ENCODE data around the gene SENP6. TPM values are rescaled to one million over a fixed set of nuclear protein-coding genes. Genes with fewer than 3 reads are reported as not detected.

The SENP6 gene
- polyA plus RNA-seq, 1 donor (not counting 4 experiments of a cell fraction or from before 2014, with no cell fraction given) = 41.1 TPM

DNA sequence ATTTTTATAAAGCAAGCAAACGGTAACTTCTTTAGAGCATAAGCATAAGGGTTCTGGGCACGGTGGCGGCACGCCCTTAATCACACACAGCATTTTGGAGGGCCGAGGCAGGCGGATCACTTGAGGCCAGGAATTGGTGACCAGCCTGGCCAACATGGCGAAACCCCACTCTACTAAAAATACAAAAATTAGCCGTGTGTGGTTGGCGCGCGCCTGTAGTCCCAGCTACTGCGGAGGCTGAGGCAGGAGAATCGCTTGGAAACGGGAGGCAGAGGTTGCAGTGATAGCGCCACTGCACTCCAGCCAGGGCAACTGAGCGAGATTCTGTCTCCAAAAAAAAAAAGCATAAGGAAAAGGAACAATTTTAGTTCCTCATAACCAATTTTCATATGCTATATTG is 2.6 kb downstream of the SENP6 start:
- Histone ChIP-seq H3K9ac (ENCODE audit: control insufficient read depth, extremely low read depth, insufficient read depth, low read length) (no peak overlapping the region), H3K4me3 (ENCODE audit: control insufficient read depth in 2 of 3, extremely low read depth in 1 of 3, insufficient read depth in 2 of 3, low read depth in 1 of 3, low read length in 3 of 3) (peak overlapping the region in 2 of 3 experiments; percentile 98 to 99)
- no peak for FAIRE-seq

DNA sequence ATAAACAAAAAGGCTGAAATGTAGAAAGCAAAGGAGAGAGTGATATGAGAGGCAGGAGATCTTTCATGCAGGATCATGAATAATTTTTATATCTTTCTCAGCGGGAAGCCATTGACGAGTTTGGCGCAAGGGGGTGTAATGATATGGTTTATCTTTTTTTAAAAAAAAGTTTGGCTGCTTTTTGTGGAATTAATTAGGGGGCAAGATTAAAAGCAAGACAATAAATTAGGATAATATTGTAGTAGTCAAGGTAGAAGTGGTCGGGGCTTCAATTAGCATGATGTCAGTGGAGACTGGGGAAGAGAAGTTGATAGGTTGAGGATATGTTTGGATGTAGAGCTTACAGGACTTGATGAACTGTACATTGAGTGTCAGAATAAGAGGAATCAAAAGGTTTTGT is 4.0 kb downstream of the SENP6 start:
- no peaks in the 10 kb centered on the region for H3K9me1 ChIP-seq (ENCODE audit: control insufficient read depth, extremely low read depth, insufficient read depth, low read length)
- dilution Hi-C loops (cut with MboI; ENCODE audit: extremely low pct_ligation_motif_present, low sequenced_read_pairs) = no loop called here
- H3K9ac ChIP-seq (ENCODE audit: control insufficient read depth, extremely low read depth, insufficient read depth, low read length) = no peak overlapping the region
- no peak overlapping the region for H3K27ac ChIP-seq (ENCODE audit: control insufficient read depth, insufficient read depth, low read length)
- peaks cover 19% of the 10 kb centered on the region for H4K20me1 ChIP-seq (ENCODE audit: control insufficient read depth, extremely low read depth, insufficient read depth, low read length)
- no peaks in the 10 kb centered on the region for H3K9me3 ChIP-seq (ENCODE audit: control insufficient read depth, low read depth, low read length)
- no peaks in the 10 kb centered on the region for H3K27me3 ChIP-seq (ENCODE audit: control insufficient read depth, extremely low read depth, insufficient read depth, low read length)
- FAIRE-seq (no peak), DNase-seq (ENCODE audit: low read depth, low spot score) (no peak)
- H3K4me3 ChIP-seq (ENCODE audit: control insufficient read depth in 2 of 3, extremely low read depth in 1 of 3, insufficient read depth in 2 of 3, low read depth in 1 of 3, low read length in 3 of 3) = no peak overlapping the region
- H3K4me1 ChIP-seq (ENCODE audit: control insufficient read depth, extremely low read depth, insufficient read depth, low read length) = peaks cover 11% of the 10 kb centered on the region
- TF ChIP-seq, protein P1, sequence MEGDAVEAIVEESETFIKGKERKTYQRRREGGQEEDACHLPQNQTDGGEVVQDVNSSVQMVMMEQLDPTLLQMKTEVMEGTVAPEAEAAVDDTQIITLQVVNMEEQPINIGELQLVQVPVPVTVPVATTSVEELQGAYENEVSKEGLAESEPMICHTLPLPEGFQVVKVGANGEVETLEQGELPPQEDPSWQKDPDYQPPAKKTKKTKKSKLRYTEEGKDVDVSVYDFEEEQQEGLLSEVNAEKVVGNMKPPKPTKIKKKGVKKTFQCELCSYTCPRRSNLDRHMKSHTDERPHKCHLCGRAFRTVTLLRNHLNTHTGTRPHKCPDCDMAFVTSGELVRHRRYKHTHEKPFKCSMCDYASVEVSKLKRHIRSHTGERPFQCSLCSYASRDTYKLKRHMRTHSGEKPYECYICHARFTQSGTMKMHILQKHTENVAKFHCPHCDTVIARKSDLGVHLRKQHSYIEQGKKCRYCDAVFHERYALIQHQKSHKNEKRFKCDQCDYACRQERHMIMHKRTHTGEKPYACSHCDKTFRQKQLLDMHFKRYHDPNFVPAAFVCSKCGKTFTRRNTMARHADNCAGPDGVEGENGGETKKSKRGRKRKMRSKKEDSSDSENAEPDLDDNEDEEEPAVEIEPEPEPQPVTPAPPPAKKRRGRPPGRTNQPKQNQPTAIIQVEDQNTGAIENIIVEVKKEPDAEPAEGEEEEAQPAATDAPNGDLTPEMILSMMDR (optimal IDR thresholded peaks at IDR 0.05 in 1 of 3, IDR thresholded peaks at IDR 0.05 in 1 of 3, conservative IDR thresholded peaks at IDR 0.05 in 1 of 3; ENCODE audit: extremely low read depth in 1 of 3, insufficient read depth in 2 of 3, low read length in 3 of 3) = no peak
- no peak for TF ChIP-seq EZH2 (IDR thresholded peaks at IDR 0.05; ENCODE audit: low read length)
- H2AFZ ChIP-seq (ENCODE audit: control insufficient read depth, low read length) = no peak overlapping the region
- H3K4me2 ChIP-seq (ENCODE audit: control insufficient read depth, extremely low read depth, insufficient read depth, low read depth, low read length) = no peak overlapping the region
- no peaks in the 10 kb centered on the region for H3K36me3 ChIP-seq (ENCODE audit: control insufficient read depth in 2 of 2, extremely low read depth in 1 of 2, insufficient read depth in 2 of 2, low read length in 2 of 2)
- peaks cover 90% of the 10 kb centered on the region for H3K79me2 ChIP-seq (ENCODE audit: control insufficient read depth, insufficient read depth, low read length)

More for the DNA sequence above, 2.6 kb downstream of the SENP6 start:
- Histone ChIP-seq H3K27ac (ENCODE audit: control insufficient read depth, insufficient read depth, low read length) (no peak overlapping the region), H2AFZ (ENCODE audit: control insufficient read depth, low read length) (no peak overlapping the region), H3K79me2 (ENCODE audit: control insufficient read depth, insufficient read depth, low read length) (peaks cover 77% of the 10 kb centered on the region), H4K20me1 (ENCODE audit: control insufficient read depth, extremely low read depth, insufficient read depth, low read length) (peaks cover 15% of the 10 kb centered on the region), H3K4me1 (ENCODE audit: control insufficient read depth, extremely low read depth, insufficient read depth, low read length) (peaks cover 12% of the 10 kb centered on the region), H3K9me1 (ENCODE audit: control insufficient read depth, extremely low read depth, insufficient read depth, low read length) (no peaks in the 10 kb centered on the region), H3K4me2 (ENCODE audit: control insufficient read depth, extremely low read depth, insufficient read depth, low read depth, low read length) (peak overlapping the region; percentile 96), H3K27me3 (ENCODE audit: control insufficient read depth, extremely low read depth, insufficient read depth, low read length) (no peaks in the 10 kb centered on the region), H3K9me3 (ENCODE audit: control insufficient read depth, low read depth, low read length) (no peaks in the 10 kb centered on the region), H3K36me3 (ENCODE audit: control insufficient read depth in 2 of 2, extremely low read depth in 1 of 2, insufficient read depth in 2 of 2, low read length in 2 of 2) (no peaks in the 10 kb centered on the region)
- no peak for DNase-seq (ENCODE audit: low read depth, low spot score)
- dilution Hi-C loops (cut with MboI; ENCODE audit: extremely low pct_ligation_motif_present, low sequenced_read_pairs) = no loop called here
- TF ChIP-seq EZH2 (IDR thresholded peaks at IDR 0.05; ENCODE audit: low read length) = no peak
- TF ChIP-seq, protein P1 (optimal IDR thresholded peaks at IDR 0.05 in 1 of 3, IDR thresholded peaks at IDR 0.05 in 1 of 3, conservative IDR thresholded peaks at IDR 0.05 in 1 of 3; ENCODE audit: extremely low read depth in 1 of 3, insufficient read depth in 2 of 3, low read length in 3 of 3) = no peak

Data from keratinocyte (primary cell).